GM12872 (cell line): ENCODE measurements around the gene ARHGEF16.

Experiments used
- TF ChIP-seq, protein P1 (sequence below): IDR thresholded peaks from 3 replicates; pipeline ENCODE4 v1.5.1; 2011; ENCODE audit warnings: low read depth, mild to moderate bottlenecking, low read length, moderate library complexity; ENCODE audit not compliant: insufficient read depth

The ARHGEF16 gene

DNA sequence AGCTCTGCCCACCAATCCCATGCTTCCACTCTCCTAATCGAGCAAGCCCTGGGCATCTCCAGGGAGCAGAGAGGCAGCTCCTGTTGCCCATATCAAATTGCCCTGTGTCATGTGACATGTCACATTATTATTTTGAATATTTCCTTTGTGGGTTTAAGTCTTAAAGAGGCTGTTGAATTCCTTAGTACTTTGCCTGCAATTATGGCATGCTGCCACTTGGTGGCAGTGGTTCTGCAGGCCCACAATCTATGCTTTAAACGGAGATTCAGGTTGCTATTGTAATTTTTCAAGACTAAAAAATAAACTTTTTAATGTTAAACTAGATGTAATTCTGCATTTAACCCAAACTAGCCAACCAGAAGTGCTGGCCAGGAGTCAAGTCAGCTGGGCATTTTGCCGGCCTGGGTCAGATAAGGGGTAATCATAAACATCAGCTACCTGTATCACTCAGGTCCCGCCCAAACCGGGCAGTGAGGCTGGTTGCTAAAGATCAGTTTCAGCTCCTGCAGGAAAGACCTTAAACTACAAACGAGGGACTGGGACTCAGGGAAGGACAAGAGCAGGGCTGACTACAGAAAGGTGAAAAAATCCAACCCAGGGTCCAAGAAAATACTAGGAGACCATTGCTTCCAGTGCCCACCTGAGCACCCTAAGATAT, 37.3 kb upstream of the ARHGEF16 start:
- TF ChIP-seq, protein P1, sequence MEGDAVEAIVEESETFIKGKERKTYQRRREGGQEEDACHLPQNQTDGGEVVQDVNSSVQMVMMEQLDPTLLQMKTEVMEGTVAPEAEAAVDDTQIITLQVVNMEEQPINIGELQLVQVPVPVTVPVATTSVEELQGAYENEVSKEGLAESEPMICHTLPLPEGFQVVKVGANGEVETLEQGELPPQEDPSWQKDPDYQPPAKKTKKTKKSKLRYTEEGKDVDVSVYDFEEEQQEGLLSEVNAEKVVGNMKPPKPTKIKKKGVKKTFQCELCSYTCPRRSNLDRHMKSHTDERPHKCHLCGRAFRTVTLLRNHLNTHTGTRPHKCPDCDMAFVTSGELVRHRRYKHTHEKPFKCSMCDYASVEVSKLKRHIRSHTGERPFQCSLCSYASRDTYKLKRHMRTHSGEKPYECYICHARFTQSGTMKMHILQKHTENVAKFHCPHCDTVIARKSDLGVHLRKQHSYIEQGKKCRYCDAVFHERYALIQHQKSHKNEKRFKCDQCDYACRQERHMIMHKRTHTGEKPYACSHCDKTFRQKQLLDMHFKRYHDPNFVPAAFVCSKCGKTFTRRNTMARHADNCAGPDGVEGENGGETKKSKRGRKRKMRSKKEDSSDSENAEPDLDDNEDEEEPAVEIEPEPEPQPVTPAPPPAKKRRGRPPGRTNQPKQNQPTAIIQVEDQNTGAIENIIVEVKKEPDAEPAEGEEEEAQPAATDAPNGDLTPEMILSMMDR, result peak; percentile 39; the same call in 2 of the 3 replicates

DNA sequence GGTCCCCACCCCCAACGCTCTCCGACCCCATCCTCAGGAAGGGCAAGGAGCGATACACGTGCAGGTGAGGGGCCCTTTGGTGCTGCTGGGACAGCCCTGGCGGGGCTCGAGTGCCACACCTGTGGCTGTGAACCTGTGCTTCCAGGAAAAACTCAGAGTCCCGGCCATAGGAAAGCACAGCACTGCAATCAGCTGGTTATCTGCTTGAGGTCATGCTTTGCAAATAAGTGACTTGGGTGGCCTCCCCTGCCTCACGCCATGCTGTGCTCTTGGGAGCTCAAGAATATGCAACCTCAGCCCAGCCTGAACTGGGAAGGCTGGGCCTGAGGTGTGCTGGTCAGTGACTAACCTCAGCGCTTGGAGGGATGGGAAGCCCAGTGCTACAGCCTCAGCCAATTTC, 36.5 kb upstream of the ARHGEF16 start:
- TF ChIP-seq, protein P1, result no peak

DNA sequence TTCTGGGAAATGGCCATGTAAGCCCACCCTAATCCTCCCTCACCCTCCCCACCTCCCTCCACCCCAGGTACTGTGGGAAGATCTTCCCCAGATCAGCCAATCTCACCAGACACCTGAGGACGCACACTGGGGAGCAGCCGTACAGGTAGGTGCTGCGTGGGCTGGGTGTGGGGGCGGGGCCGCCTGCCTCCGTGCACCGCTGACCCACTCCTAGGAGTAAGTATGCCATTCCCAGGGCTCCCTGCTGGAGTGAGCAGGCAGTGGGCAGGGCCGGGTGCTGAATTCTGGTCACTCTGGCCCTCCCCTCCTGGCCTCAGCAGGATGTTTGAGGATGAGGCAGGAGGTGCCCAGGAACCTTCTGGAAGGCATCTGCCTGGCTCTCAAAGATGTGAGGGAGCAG, 35.9 kb upstream of the ARHGEF16 start:
- TF ChIP-seq, protein P1, result no peak

DNA sequence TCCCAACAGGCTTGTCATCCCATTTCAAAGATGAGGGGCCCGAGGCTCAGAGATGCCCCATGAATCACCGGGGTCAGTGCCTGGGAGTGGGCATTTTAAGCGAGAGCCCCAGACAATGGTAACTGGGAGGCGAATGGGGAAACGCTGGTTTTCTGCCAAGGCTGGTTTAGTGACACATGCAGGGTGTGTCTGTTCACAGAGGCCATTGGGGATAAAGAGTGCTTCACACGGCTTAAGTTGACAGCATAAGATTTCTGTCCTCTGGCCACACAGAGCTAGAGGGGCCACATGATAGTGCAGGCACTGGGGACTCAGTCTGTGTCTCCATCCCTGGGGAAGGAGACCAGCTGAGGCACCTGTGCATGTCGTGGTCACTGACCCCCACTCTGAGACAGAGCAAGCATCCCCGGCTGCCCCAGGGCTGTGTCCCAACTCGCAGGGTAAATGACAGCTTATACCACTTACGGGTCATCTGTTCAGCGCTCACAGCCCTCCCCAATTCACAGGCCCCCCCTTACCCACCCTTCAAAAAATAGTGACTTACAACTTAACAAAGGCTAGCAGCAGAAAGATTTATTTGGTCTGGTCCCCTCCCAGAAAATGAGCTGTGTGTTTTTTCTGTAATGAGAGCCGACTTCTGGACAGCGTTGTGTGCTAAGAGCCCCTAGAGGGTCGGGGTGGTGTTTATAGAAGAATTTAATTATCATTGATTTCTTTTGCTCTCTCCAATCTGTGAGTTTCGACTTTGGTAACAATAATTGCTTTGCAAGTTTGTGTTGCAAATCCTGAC, 34.9 kb upstream of the ARHGEF16 start:
- TF ChIP-seq, protein P1, result no peak

DNA sequence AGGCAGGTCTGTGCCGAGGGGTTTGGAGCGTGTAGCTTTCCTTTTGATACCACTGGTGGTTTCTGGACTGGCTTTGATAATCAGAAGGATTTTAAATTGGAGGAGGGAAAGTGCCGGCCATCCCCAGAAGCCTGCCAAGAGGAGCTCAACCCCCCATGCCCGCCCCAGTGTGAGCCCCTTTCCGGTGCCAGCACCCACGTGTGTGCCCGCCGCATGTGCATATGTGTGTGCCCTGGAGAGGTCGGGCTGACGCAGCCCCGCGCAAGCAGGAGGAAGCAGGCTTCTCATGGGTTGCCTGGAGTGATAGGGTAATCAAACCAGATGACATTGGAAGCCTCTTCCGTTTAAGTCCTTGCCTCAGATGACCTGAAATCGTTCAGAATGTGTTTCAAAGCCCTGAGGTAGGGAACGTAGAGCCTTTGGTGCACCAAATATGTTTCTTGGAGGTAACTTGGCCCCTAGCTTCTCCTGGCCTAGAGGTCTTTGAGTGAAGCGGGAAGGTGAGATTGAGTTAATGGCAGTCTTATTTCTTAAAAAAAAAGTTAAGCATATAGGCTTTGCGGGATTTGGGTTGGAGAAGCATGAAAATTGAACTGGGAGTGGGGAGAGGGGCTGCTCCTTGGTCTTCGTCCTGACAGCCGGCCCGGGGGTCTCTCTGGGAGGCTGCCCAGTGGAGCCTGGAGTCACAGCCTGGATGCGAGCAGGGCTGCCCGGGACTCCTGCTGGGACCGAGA, 34.1 kb upstream of the ARHGEF16 start:
- TF ChIP-seq, protein P1, result no peak

DNA sequence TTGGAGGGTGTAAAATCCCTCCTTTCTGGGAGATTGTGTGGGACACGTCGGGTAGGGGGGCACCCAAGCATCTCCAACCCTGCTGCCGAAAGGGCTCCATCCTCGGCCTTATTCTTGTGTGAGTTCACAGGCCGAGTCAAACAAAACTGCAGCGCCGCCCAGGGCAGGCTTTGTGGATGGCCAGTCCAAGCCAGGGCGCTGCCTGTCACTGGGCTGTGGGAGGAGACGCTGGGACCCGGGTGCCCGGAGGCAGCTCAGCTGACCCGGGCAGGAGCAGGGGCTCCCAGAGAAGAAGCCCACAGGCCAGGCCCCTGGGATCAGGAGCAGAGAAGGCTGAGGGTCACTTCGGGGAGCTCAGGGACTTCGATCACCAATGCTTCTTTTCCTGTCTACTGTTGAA, 31.8 kb upstream of the ARHGEF16 start:
- TF ChIP-seq, protein P1, result no peak

DNA sequence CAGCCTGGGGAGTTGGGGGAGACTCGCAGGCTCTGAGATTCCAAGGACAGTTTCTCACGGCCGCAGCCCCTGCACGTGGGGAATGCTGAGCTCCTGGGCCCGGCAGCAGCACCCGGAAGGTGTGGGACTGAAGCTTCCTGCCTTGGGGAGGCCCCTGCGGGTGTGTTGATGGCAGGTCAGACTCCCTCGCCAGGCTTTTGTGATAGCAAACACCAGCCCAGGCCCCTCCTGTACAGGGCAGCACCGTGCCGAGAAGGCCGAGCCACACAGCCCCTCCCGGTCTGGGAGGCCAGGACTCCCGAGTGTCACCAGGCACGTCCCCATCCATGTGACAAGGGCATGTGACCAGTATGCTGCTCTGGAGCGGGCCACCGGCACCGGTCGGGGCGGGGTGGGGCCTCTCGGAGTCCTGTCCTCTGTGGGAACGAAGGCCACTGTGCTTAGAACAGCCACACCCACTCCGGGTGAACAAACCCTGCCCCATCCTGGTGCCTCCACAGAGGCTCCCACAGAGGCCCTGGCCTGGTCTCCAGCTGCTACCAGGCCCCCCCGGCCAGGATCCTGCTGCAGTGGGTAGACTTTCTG, 31.1 kb upstream of the ARHGEF16 start:
- TF ChIP-seq, protein P1, result no peak
